GM23248 (cell line): ENCODE data around the gene KLHDC3. TPM values are rescaled to one million over a fixed set of nuclear protein-coding genes. Genes with fewer than 3 reads are reported as not detected.
A peak's percentile ranks its signal among the peaks of the same experiment; 100 is the strongest.

Source experiments
- DNase-seq: peaks from one replicate; pipeline ENCODE4 v3.0.0-alpha.2; 2015
- H2AFZ ChIP-seq: fragments of 200-600 bp; sonication (generic); 2 replicates; pipeline ENCODE4 v1.6.1; 2016; ENCODE audit warnings: antibody characterized with exemption
- H3F3A ChIP-seq: fragments of 200-600 bp; sonication (generic); 2 replicates; pipeline ENCODE4 v1.6.1; 2016; ENCODE audit warnings: mild to moderate bottlenecking, antibody characterized with exemption, mixed run types; ENCODE audit not compliant: insufficient read depth
- H3K27ac ChIP-seq: fragments of 200-600 bp; sonication (generic); 2 replicates; pipeline ENCODE4 v1.5.1; 2016; ENCODE audit warnings: mild to moderate bottlenecking
- H3K27me3 ChIP-seq: fragments of 200-600 bp; sonication (generic); replicated peaks from 2 replicates; pipeline ENCODE4 v1.6.1; 2016; ENCODE audit warnings: mild to moderate bottlenecking; ENCODE audit not compliant: insufficient read depth
- H3K36me3 ChIP-seq: fragments of 200-600 bp; sonication (generic); 2 replicates; pipeline ENCODE4 v1.6.1; 2016; ENCODE audit warnings: low read depth, mild to moderate bottlenecking
- H3K4me1 ChIP-seq: fragments of 200-600 bp; sonication (generic); 2 replicates; pipeline ENCODE4 v1.6.1; 2016; ENCODE audit warnings: mild to moderate bottlenecking; ENCODE audit not compliant: insufficient read depth
- H3K4me2 ChIP-seq: fragments of 200-600 bp; sonication (generic); one replicate; pipeline ENCODE4 v1.6.1; 2016; ENCODE audit warnings: mild to moderate bottlenecking; ENCODE audit not compliant: unreplicated experiment
- H3K4me3 ChIP-seq: fragments of 200-600 bp; sonication (generic); 2 replicates; pipeline ENCODE4 v1.5.1; 2016; ENCODE audit warnings: mild to moderate bottlenecking
- H3K79me2 ChIP-seq: fragments of 200-600 bp; sonication (generic); 2 replicates; pipeline ENCODE4 v1.6.1; 2016; ENCODE audit warnings: mild to moderate bottlenecking; ENCODE audit not compliant: insufficient read depth
- H3K9ac ChIP-seq: fragments of 200-600 bp; sonication (generic); 2 replicates; pipeline ENCODE4 v1.6.1; 2016; ENCODE audit warnings: mild to moderate bottlenecking
- H3K9me2 ChIP-seq: fragments of 200-600 bp; sonication (generic); 2 replicates; pipeline ENCODE4 v1.6.1; 2016; ENCODE audit warnings: mixed run types, mild to moderate bottlenecking, moderate library complexity; ENCODE audit not compliant: insufficient read depth
- H3K9me3 ChIP-seq: fragments of 200-600 bp; sonication (generic); one replicate; pipeline ENCODE4 v1.6.1; 2017; ENCODE audit warnings: low read depth
- H4K20me1 ChIP-seq: fragments of 200-600 bp; sonication (generic); 2 replicates; pipeline ENCODE4 v1.6.0; 2016; ENCODE audit not compliant: insufficient read depth
- EZH2 ChIP-seq: fragments of 200-600 bp; sonication (generic); IDR thresholded peaks from 2 replicates; pipeline ENCODE4 v1.6.1; 2018; ENCODE audit warnings: antibody characterized with exemption, mild to moderate bottlenecking; ENCODE audit not compliant: insufficient read depth, poor library complexity, severe bottlenecking
- EZH2phosphoT487 ChIP-seq: fragments of 200-600 bp; sonication (generic); IDR thresholded peaks from 2 replicates; pipeline ENCODE4 v1.6.1; 2018; ENCODE audit warnings: antibody characterized with exemption, moderate library complexity, mild to moderate bottlenecking, low read depth; ENCODE audit not compliant: insufficient read depth
- WGBS, 2 experiments: methylation state at CpG; one replicate each; pipeline ENCODE4 v1.1.6; 2015 to 2017; ENCODE audit warnings: low lambda C conversion rate in 2 of 2, low coverage in 1 of 2; ENCODE audit errors: missing lambda C conversion rate in 2 of 2; 5-methylcytosine and 5-hydroxymethylcytosine counted together
- in situ Hi-C: fragments of 300-500 bp; cut with MboI; formaldehyde crosslinking; loops from 2 replicates; pipeline ENCODE4 v1.15.0; 2020
- polyA plus RNA-seq: library from polyadenylated mRNA; unstranded; fragments of >200 nt; fragmentation: Nextera tagmentation; extraction: Ambion mirVana; gene quantifications from 2 replicates; pipeline ENCODE4 v1.2.1, GENCODE V29; 2016
- total RNA-seq: library from RNA; depleted of rRNA; stranded (reverse); fragments of >200 nt; shearing (Covaris generic); gene quantifications from 2 replicates; pipeline ENCODE4 v1.2.3, GENCODE V29; 2014; rRNA removed

Gene KLHDC3
- total and polyA plus RNA-seq, 2 experiments from 2014 or later = 94.3 to 129 TPM

DNA sequence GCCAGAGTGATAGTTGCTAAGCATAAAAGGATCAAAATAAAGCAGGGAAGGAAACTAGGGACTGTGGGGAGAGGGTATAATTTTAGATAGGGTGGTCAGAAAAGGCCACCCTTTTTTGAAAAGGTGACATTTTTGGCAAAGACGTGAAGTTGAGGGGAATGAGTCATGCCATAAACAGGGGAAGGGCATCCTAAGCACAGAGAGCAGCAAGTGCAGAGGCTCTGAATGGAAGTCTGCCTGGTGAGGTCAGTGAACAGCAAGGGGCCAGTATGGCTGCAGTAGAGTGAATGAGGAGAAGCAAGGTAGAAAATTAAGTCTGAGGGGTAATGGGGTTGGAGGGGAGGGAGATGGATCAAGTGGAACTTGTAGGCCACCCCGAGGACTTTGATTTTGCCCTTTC, 47.8 kb downstream of the KLHDC3 start:
- H3K9me2 ChIP-seq = no peaks in the 10 kb centered on the region
- peaks cover 32% of the 10 kb centered on the region for H3K79me2 ChIP-seq
- no peaks in the 10 kb centered on the region for H4K20me1 ChIP-seq
- H3K27ac ChIP-seq = no peak overlapping the region
- in situ Hi-C loops = loop anchor here (5.0 kb wide), 1 partner anchor 65 kb away; no protein-coding TSS in a partner anchor
- peaks cover 5% of the 10 kb centered on the region; the same call in 1 of the 2 replicates for H3K4me1 ChIP-seq
- H3K27me3 ChIP-seq = no peaks in the 10 kb centered on the region
- no peaks in the 10 kb centered on the region for H3K9me3 ChIP-seq
- H3F3A ChIP-seq = no peaks in the 10 kb centered on the region
- 58 to 77% methylated on average over 2 of the region's 2 CpGs for WGBS, 2 experiments
- no peak overlapping the region for H3K4me2 ChIP-seq
- peaks cover 3% of the 10 kb centered on the region; the same call in 1 of the 2 replicates for H3K36me3 ChIP-seq
- H2AFZ ChIP-seq = no peak overlapping the region
- H3K9ac ChIP-seq = no peak overlapping the region
- H3K4me3 ChIP-seq = no peak overlapping the region
- peak; percentile 41 for DNase-seq
- TF ChIP-seq EZH2 (no peak), EZH2phosphoT487 (no peak)

- 91% methylated on average over 12 of the region's 12 CpGs for WGBS, 2 experiments
Observed at GRCh38 chr6:43062818-43063217, 48.8 kb downstream of the KLHDC3 start.

GRCh38 chr6:43070028-43070632, 56.1 kb downstream of the KLHDC3 start:
- Histone ChIP-seq H3F3A (no peaks in the 10 kb centered on the region), H3K27ac (no peak overlapping the region), H3K4me3 (no peak overlapping the region), H3K4me2 (no peak overlapping the region), H3K9me2 (no peaks in the 10 kb centered on the region), H3K9ac (no peak overlapping the region), H3K9me3 (no peaks in the 10 kb centered on the region), H3K27me3 (no peaks in the 10 kb centered on the region), H3K4me1 (peaks cover 6% of the 10 kb centered on the region), H4K20me1 (no peaks in the 10 kb centered on the region), H3K79me2 (no peaks in the 10 kb centered on the region), H2AFZ (no peak overlapping the region), H3K36me3 (no peaks in the 10 kb centered on the region)
- TF ChIP-seq EZH2phosphoT487 = no peak
- no peak for TF ChIP-seq EZH2
- DNase-seq = peak; percentile 77
- WGBS, 2 experiments = 25 to 32% methylated on average over 6 of the region's 6 CpGs
- in situ Hi-C loops = no loop called here

More at GRCh38 chr6:43062818-43063217, 48.8 kb downstream of the KLHDC3 start:
- Histone ChIP-seq H3K4me1 (peaks cover 5% of the 10 kb centered on the region; the same call in 1 of the 2 replicates), H3K9me2 (no peaks in the 10 kb centered on the region), H3K27ac (no peak overlapping the region), H3K4me3 (no peak overlapping the region), H3K27me3 (no peaks in the 10 kb centered on the region), H2AFZ (no peak overlapping the region), H3K9ac (no peak overlapping the region), H3K9me3 (no peaks in the 10 kb centered on the region), H3K79me2 (peaks cover 22% of the 10 kb centered on the region), H3K4me2 (no peak overlapping the region), H3F3A (no peaks in the 10 kb centered on the region), H3K36me3 (0 out of 2 replicates have a peak, but pooled peaks cover under 1% of the 10 kb centered on the region), H4K20me1 (no peaks in the 10 kb centered on the region)
- DNase-seq = no peak
- in situ Hi-C loops = loop anchor here (5.0 kb wide), 1 partner anchor 64 kb away; no protein-coding TSS in a partner anchor
- TF ChIP-seq EZH2 (no peak), EZH2phosphoT487 (no peak)

Other genes with a start within 250 kb of the KLHDC3 start
- 5.4 and 5.7 TPM in 2 replicates for gene BICRAL, start 232.2 kb upstream of the KLHDC3 start, total RNA-seq
- 2.4 and 2.5 TPM in 2 replicates for gene BICRAL, start 232.2 kb upstream of the KLHDC3 start, polyA plus RNA-seq
- gene RPL7L1, start 134.6 kb upstream of the KLHDC3 start, total RNA-seq = 112 and 133 TPM in 2 replicates
- 88.2 and 92.0 TPM in 2 replicates for gene RPL7L1, start 134.6 kb upstream of the KLHDC3 start, polyA plus RNA-seq
- gene PTCRA, start 98.2 kb upstream of the KLHDC3 start, total RNA-seq = not detected in 2 replicates
- gene PTCRA, start 98.2 kb upstream of the KLHDC3 start, polyA plus RNA-seq = not detected in 2 replicates
- gene CNPY3, start 84.8 kb upstream of the KLHDC3 start, total RNA-seq = 41.4 and 45.1 TPM in 2 replicates
- 58.6 and 63.6 TPM in 2 replicates for gene CNPY3, start 84.8 kb upstream of the KLHDC3 start, polyA plus RNA-seq
- gene GNMT, start 53.5 kb upstream of the KLHDC3 start, total RNA-seq = not detected in 2 replicates
- gene GNMT, start 53.5 kb upstream of the KLHDC3 start, polyA plus RNA-seq = not detected in 2 replicates
- gene PEX6, start 35.1 kb upstream of the KLHDC3 start, total RNA-seq = 44.2 and 51.1 TPM in 2 replicates
- gene PEX6, start 35.1 kb upstream of the KLHDC3 start, polyA plus RNA-seq = 12.5 and 12.7 TPM in 2 replicates
- gene PPP2R5D, start 29.7 kb upstream of the KLHDC3 start, total RNA-seq = 39.1 and 42.7 TPM in 2 replicates
- gene PPP2R5D, start 29.7 kb upstream of the KLHDC3 start, polyA plus RNA-seq = 40.7 and 41.4 TPM in 2 replicates
- gene MEA1, start 303 bp upstream of the KLHDC3 start, total RNA-seq = 83.1 and 100 TPM in 2 replicates
- gene MEA1, start 303 bp upstream of the KLHDC3 start, polyA plus RNA-seq = 171 and 175 TPM in 2 replicates
- gene RRP36, start 7.4 kb downstream of the KLHDC3 start, total RNA-seq = 45.0 and 58.3 TPM in 2 replicates
- gene RRP36, start 7.4 kb downstream of the KLHDC3 start, polyA plus RNA-seq = 71.6 and 74.3 TPM in 2 replicates
- gene CUL7, start 39.6 kb downstream of the KLHDC3 start, total RNA-seq = 50.1 and 54.1 TPM in 2 replicates
- 21.8 and 23.7 TPM in 2 replicates for gene CUL7, start 39.6 kb downstream of the KLHDC3 start, polyA plus RNA-seq
- 18.5 and 19.7 TPM in 2 replicates for gene MRPL2, start 45.2 kb downstream of the KLHDC3 start, total RNA-seq
- gene MRPL2, start 45.2 kb downstream of the KLHDC3 start, polyA plus RNA-seq = 71.9 and 78.0 TPM in 2 replicates
- gene KLC4, start 45.4 kb downstream of the KLHDC3 start, total RNA-seq = 15.0 and 32.2 TPM in 2 replicates
- 10.4 and 10.7 TPM in 2 replicates for gene KLC4, start 45.4 kb downstream of the KLHDC3 start, polyA plus RNA-seq
- gene PTK7, start 62.1 kb downstream of the KLHDC3 start, total RNA-seq = 146 and 162 TPM in 2 replicates
- gene PTK7, start 62.1 kb downstream of the KLHDC3 start, polyA plus RNA-seq = 110 and 113 TPM in 2 replicates
- 23.5 and 29.6 TPM in 2 replicates for gene SRF, start 157.0 kb downstream of the KLHDC3 start, total RNA-seq
- 3.3 TPM in 2 replicates for gene SRF, start 157.0 kb downstream of the KLHDC3 start, polyA plus RNA-seq
- 15.0 and 26.1 TPM in 2 replicates for gene CUL9, start 167.9 kb downstream of the KLHDC3 start, total RNA-seq
- gene CUL9, start 167.9 kb downstream of the KLHDC3 start, polyA plus RNA-seq = 8.5 and 8.6 TPM in 2 replicates
- gene DNPH1, start 215.2 kb downstream of the KLHDC3 start, total RNA-seq = 61.2 and 94.8 TPM in 2 replicates
- 90.2 and 93.6 TPM in 2 replicates for gene DNPH1, start 215.2 kb downstream of the KLHDC3 start, polyA plus RNA-seq
- gene TTBK1, start 229.2 kb downstream of the KLHDC3 start, total RNA-seq = not detected in 2 replicates
- gene TTBK1, start 229.2 kb downstream of the KLHDC3 start, polyA plus RNA-seq = not detected in 2 replicates